ENCODE data around the gene ADGRG7.

The ADGRG7 gene

DNA sequence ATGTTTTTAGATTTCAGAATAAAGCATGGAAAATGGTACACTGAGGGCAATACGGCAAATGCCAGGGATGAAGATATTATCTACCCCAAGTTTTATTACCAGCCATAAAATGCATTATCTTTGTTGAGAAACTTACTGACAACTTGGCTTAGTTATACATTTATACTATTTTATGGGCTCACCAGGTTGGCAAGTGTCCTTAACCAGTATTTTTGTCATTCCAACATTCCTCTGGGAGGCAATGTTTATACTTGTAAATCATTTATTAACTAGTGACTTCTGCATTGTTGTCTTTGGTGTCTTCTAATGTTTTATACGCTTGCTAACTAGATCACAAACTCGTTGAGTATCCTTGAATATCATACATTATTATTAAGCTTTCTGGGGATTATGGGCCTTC lies 18.0 kb upstream of the ADGRG7 start:
- Histone ChIP-seq H3K27ac (replicated peaks; ENCODE audit: low read length) (no peak overlapping the region), H2BK120ac (ENCODE audit: low read depth, low read length) (no peak overlapping the region), H3K14ac (ENCODE audit: low read length) (no peak overlapping the region), H3K23ac (ENCODE audit: low read depth, low read length, poor library complexity) (no peak overlapping the region), H3K4me1 (ENCODE audit: control insufficient read depth in 2 of 2, insufficient read depth in 1 of 2, low read depth in 1 of 2, low read length in 2 of 2) (peaks cover 0 to 2% of the 10 kb centered on the region in 2 donors), H2BK5ac (ENCODE audit: low read length) (no peak overlapping the region), H3K9ac (ENCODE audit: low read depth, low read length, poor library complexity) (no peak overlapping the region), H4K8ac (ENCODE audit: low read depth, low read length) (no peak overlapping the region), H4K91ac (ENCODE audit: low read depth, low read length, poor library complexity) (no peak overlapping the region), H3K4ac (ENCODE audit: low read length) (no peak overlapping the region), H3K27me3 (ENCODE audit: control insufficient read depth in 3 of 3, insufficient read depth in 3 of 3, low read depth in 1 of 3, low read length in 3 of 3) (peaks cover 0 to 5% (median 0%) of the 10 kb centered on the region in 3 experiments), H3K9me3 (replicated peaks in 1 of 2; ENCODE audit: control insufficient read depth in 2 of 2, insufficient read depth in 1 of 2, low read depth in 1 of 2, low read length in 2 of 2) (no peaks in the 10 kb centered on the region), H3K4me3 (ENCODE audit: low read length in 2 of 2) (no peak overlapping the region), H2AK5ac (ENCODE audit: low read depth, low read length) (no peak overlapping the region), H2BK15ac (ENCODE audit: low read length) (no peak overlapping the region), H3K4me2 (ENCODE audit: insufficient read depth, low read length, poor library complexity, severe bottlenecking) (no peak overlapping the region), H3K36me3 (replicated peaks in 1 of 2; ENCODE audit: control insufficient read depth in 2 of 2, insufficient read depth in 2 of 2, low read length in 2 of 2) (no peaks in the 10 kb centered on the region), H3K18ac (ENCODE audit: low read length) (no peak overlapping the region), H2AFZ (ENCODE audit: low read length) (no peak overlapping the region), H3K79me1 (ENCODE audit: low read depth, low read length) (no peaks in the 10 kb centered on the region), H2BK12ac (ENCODE audit: low read length) (no peak overlapping the region)
- no CpG with 5 or more reads among the region's 3 CpGs for WGBS, 2 donors (ENCODE audit: extremely low coverage in 2 of 2, insufficient read length in 2 of 2, insufficient replicate concordance in 1 of 2)
- no peak for DNase-seq (ENCODE audit: low spot score)

DNA sequence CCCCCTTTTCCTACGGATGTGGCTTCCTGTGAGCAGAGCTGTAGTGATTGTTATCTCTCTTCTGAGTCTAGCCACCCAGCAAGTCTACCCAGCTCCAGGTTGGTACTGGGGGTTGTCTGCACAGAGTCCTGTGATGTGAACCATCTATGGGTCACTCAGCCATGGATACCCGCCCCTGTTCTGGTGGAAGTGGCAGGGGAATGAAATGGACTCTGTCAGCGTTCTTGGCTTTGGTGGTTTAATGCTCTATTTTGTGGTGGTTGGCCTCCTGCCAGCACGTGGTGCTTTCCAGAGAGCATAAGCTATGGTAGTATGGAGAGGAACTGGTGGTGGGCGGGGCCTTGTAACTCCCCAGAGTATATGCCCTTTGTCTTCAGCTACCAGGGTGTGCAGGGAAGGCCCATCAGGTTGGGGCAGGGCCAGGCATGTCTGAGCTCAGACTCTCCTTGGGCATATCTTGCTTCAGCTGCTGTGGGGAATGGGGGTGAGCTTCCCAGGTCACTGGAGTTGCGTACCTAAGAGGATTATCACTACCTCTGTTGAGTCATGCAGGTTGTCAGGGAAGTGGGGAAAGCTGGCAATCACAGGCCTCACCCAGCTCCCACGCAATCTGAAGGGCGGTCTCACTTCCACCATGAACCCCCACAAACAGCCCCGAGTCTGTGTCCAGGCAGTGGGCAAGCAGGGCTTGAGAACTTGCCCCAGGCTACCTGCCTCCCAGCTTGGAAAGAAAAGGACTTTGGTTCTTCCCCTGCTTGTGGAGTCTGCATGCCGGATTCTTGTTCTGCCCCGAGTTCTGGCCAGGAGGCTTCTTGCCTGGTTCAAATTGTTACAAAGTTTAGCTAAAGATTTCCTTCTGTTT lies 9.0 kb upstream of the ADGRG7 start:
- H2BK15ac ChIP-seq (ENCODE audit: low read length): no peak overlapping the region
- no peaks in the 10 kb centered on the region for H3K36me3 ChIP-seq (replicated peaks in 1 of 2; ENCODE audit: control insufficient read depth in 2 of 2, insufficient read depth in 2 of 2, low read length in 2 of 2)
- H4K91ac ChIP-seq (ENCODE audit: low read depth, low read length, poor library complexity): no peak overlapping the region
- H2AK5ac ChIP-seq (ENCODE audit: low read depth, low read length): no peak overlapping the region
- H3K4me1 ChIP-seq (ENCODE audit: control insufficient read depth in 2 of 2, insufficient read depth in 1 of 2, low read depth in 1 of 2, low read length in 2 of 2): peaks cover 0 to 2% of the 10 kb centered on the region in 2 donors
- no peak overlapping the region for H3K4me2 ChIP-seq (ENCODE audit: insufficient read depth, low read length, poor library complexity, severe bottlenecking)
- H3K79me1 ChIP-seq (ENCODE audit: low read depth, low read length): no peaks in the 10 kb centered on the region
- no peak overlapping the region for H2BK5ac ChIP-seq (ENCODE audit: low read length)
- DNase-seq (ENCODE audit: low spot score): no peak
- H3K9me3 ChIP-seq (replicated peaks in 1 of 2; ENCODE audit: control insufficient read depth in 2 of 2, insufficient read depth in 1 of 2, low read depth in 1 of 2, low read length in 2 of 2): peaks cover 0 to 3% of the 10 kb centered on the region in 2 donors
- no peak overlapping the region for H3K4me3 ChIP-seq (ENCODE audit: low read length in 2 of 2)
- no peak overlapping the region for H4K8ac ChIP-seq (ENCODE audit: low read depth, low read length)
- H3K27ac ChIP-seq (replicated peaks; ENCODE audit: low read length): no peak overlapping the region
- H3K18ac ChIP-seq (ENCODE audit: low read length): no peak overlapping the region
- H2AFZ ChIP-seq (ENCODE audit: low read length): no peak overlapping the region
- H3K27me3 ChIP-seq (ENCODE audit: control insufficient read depth in 3 of 3, insufficient read depth in 3 of 3, low read depth in 1 of 3, low read length in 3 of 3): no peaks in the 10 kb centered on the region
- H3K9ac ChIP-seq (ENCODE audit: low read depth, low read length, poor library complexity): no peak overlapping the region
- no CpG with 5 or more reads among the region's 11 CpGs for WGBS, 2 donors (ENCODE audit: extremely low coverage in 2 of 2, insufficient read length in 2 of 2, insufficient replicate concordance in 1 of 2)
- H3K4ac ChIP-seq (ENCODE audit: low read length): no peak overlapping the region
- H2BK120ac ChIP-seq (ENCODE audit: low read depth, low read length): no peak overlapping the region
- H3K23ac ChIP-seq (ENCODE audit: low read depth, low read length, poor library complexity): no peak overlapping the region
- H3K14ac ChIP-seq (ENCODE audit: low read length): no peak overlapping the region
- no peak overlapping the region for H2BK12ac ChIP-seq (ENCODE audit: low read length)

DNA sequence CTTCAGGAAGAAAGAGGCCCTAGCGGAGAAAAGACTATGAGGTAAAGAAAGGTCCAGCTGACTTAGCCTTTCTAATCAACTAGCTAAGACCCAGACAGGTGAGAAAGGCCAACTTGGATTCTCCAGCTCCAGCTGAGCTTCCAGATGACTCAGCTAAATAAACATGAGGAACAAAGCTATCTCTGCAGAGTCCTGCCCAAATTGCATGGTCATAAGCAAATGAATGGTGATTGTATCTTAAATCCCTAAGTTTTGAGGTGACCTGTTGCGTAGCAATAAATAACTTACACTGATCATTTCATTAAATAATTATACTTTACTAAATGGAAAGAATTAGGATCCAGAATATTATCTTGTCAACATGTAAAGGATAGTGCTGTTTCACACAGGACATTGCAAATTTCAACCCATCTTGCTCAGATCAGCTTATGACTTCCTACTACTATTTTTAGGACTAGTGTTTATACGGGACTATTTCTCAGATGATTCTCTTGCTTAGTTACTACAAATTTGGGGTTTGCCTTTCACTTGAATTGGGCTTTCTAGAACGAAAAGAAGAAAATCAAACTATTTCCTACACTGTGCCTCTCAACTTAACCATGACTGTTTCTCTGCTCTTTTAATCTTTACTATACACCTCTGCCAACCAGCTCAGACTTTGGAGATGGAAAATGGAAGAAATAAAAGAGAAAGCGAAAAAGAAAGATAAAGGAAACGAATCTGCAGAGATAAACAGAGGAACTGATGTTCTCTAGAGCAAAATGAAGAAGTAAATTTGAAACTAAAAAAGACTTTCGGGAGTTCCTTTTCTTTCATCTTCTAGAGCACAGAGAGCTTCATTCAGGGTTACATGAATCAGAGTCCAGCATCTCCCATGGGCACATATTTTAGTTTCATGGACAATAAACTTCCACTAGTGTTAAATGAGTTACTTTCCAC lies 6.6 kb upstream of the ADGRG7 start:
- H3K18ac ChIP-seq (ENCODE audit: low read length): no peak overlapping the region

DNA sequence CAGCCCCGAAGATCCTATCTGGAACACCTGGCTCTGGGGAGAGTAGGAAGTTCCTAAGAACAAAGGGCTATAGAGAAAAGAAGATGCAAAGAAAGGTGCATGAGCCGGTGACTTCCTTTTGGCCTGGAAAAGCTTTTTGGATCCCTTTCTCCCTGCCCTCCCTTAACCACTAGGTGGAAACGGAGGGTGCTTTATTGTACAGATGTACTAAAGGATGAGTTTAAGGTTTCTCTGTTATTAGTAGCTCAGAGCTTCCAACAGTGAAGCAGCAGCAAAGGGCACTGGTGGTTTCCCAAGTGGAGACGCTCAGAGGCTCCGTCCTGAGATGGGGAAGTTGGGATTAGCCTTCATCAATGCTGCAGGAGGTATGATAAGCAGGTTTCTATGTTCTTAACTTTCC lies 5.9 kb upstream of the ADGRG7 start:
- Histone ChIP-seq H3K4me2 (ENCODE audit: insufficient read depth, low read length, poor library complexity, severe bottlenecking) (no peak overlapping the region), H3K14ac (ENCODE audit: low read length) (no peak overlapping the region), H4K8ac (ENCODE audit: low read depth, low read length) (no peak overlapping the region), H2AFZ (ENCODE audit: low read length) (no peak overlapping the region), H3K9ac (ENCODE audit: low read depth, low read length, poor library complexity) (no peak overlapping the region), H3K27ac (replicated peaks; ENCODE audit: low read length) (no peak overlapping the region), H4K91ac (ENCODE audit: low read depth, low read length, poor library complexity) (no peak overlapping the region), H3K9me3 (replicated peaks in 1 of 2; ENCODE audit: control insufficient read depth in 2 of 2, insufficient read depth in 1 of 2, low read depth in 1 of 2, low read length in 2 of 2) (peaks cover 0 to 3% of the 10 kb centered on the region in 2 donors), H2BK120ac (ENCODE audit: low read depth, low read length) (no peak overlapping the region), H2AK5ac (ENCODE audit: low read depth, low read length) (no peak overlapping the region), H2BK15ac (ENCODE audit: low read length) (no peak overlapping the region), H3K23ac (ENCODE audit: low read depth, low read length, poor library complexity) (no peak overlapping the region), H3K4me3 (ENCODE audit: low read length in 2 of 2) (no peak overlapping the region), H2BK12ac (ENCODE audit: low read length) (no peak overlapping the region), H3K79me1 (ENCODE audit: low read depth, low read length) (no peaks in the 10 kb centered on the region), H3K36me3 (replicated peaks in 1 of 2; ENCODE audit: control insufficient read depth in 2 of 2, insufficient read depth in 2 of 2, low read length in 2 of 2) (no peaks in the 10 kb centered on the region), H3K27me3 (ENCODE audit: control insufficient read depth in 3 of 3, insufficient read depth in 3 of 3, low read depth in 1 of 3, low read length in 3 of 3) (no peaks in the 10 kb centered on the region), H2BK5ac (ENCODE audit: low read length) (no peak overlapping the region), H3K18ac (ENCODE audit: low read length) (no peak overlapping the region), H3K4ac (ENCODE audit: low read length) (no peak overlapping the region), H3K4me1 (ENCODE audit: control insufficient read depth in 2 of 2, insufficient read depth in 1 of 2, low read depth in 1 of 2, low read length in 2 of 2) (peaks cover 0 to 3% of the 10 kb centered on the region in 2 donors)
- DNase-seq (ENCODE audit: low spot score): no peak
- WGBS, 2 donors (ENCODE audit: extremely low coverage in 2 of 2, insufficient read length in 2 of 2, insufficient replicate concordance in 1 of 2): no CpG with 5 or more reads among the region's 5 CpGs

More for the DNA sequence above, 6.6 kb upstream of the ADGRG7 start:
- H2AFZ ChIP-seq (ENCODE audit: low read length): no peak overlapping the region
- no peak overlapping the region for H4K91ac ChIP-seq (ENCODE audit: low read depth, low read length, poor library complexity)
- H3K9ac ChIP-seq (ENCODE audit: low read depth, low read length, poor library complexity): no peak overlapping the region
- no peak overlapping the region for H3K4ac ChIP-seq (ENCODE audit: low read length)
- no peak overlapping the region for H2BK120ac ChIP-seq (ENCODE audit: low read depth, low read length)
- H3K4me1 ChIP-seq (ENCODE audit: control insufficient read depth in 2 of 2, insufficient read depth in 1 of 2, low read depth in 1 of 2, low read length in 2 of 2): peaks cover 0 to 3% of the 10 kb centered on the region in 2 donors
- H2BK5ac ChIP-seq (ENCODE audit: low read length): no peak overlapping the region
- H2BK12ac ChIP-seq (ENCODE audit: low read length): no peak overlapping the region
- no peak overlapping the region for H3K4me3 ChIP-seq (ENCODE audit: low read length in 2 of 2)
- H3K27ac ChIP-seq (replicated peaks; ENCODE audit: low read length): no peak overlapping the region
- H3K14ac ChIP-seq (ENCODE audit: low read length): no peak overlapping the region
- no peak overlapping the region for H4K8ac ChIP-seq (ENCODE audit: low read depth, low read length)
- DNase-seq (ENCODE audit: low spot score): no peak
- H3K4me2 ChIP-seq (ENCODE audit: insufficient read depth, low read length, poor library complexity, severe bottlenecking): no peak overlapping the region
- H3K36me3 ChIP-seq (replicated peaks in 1 of 2; ENCODE audit: control insufficient read depth in 2 of 2, insufficient read depth in 2 of 2, low read length in 2 of 2): no peaks in the 10 kb centered on the region
- WGBS, 2 donors (ENCODE audit: extremely low coverage in 2 of 2, insufficient read length in 2 of 2, insufficient replicate concordance in 1 of 2): no CpG with 5 or more reads among the region's 7 CpGs
- H3K9me3 ChIP-seq (replicated peaks in 1 of 2; ENCODE audit: control insufficient read depth in 2 of 2, insufficient read depth in 1 of 2, low read depth in 1 of 2, low read length in 2 of 2): peaks cover 0 to 3% of the 10 kb centered on the region in 2 donors
- H3K23ac ChIP-seq (ENCODE audit: low read depth, low read length, poor library complexity): no peak overlapping the region
- H3K79me1 ChIP-seq (ENCODE audit: low read depth, low read length): no peaks in the 10 kb centered on the region
- no peaks in the 10 kb centered on the region for H3K27me3 ChIP-seq (ENCODE audit: control insufficient read depth in 3 of 3, insufficient read depth in 3 of 3, low read depth in 1 of 3, low read length in 3 of 3)
- no peak overlapping the region for H2AK5ac ChIP-seq (ENCODE audit: low read depth, low read length)
- H2BK15ac ChIP-seq (ENCODE audit: low read length): no peak overlapping the region
